MV-4-11 (cell line): ENCODE data around the gene ZNF282.
"Not testable (repeated sequence)": the region's sequence is repeated elsewhere in the genome, so short reads cannot be mapped to it uniquely, and the experiment has no call there.

Experiments used
- DNase-seq: peaks from one replicate; lab custom pipeline; 2025; lab: John Stamatoyannopoulos, UW

The ZNF282 gene

GRCh38 chr7:149257146-149257545 is 61.8 kb downstream of the ZNF282 start:
- no peak for DNase-seq

- no peak for DNase-seq
Measured at GRCh38 chr7:149261316-149261828, 66.0 kb downstream of the ZNF282 start.

DNA sequence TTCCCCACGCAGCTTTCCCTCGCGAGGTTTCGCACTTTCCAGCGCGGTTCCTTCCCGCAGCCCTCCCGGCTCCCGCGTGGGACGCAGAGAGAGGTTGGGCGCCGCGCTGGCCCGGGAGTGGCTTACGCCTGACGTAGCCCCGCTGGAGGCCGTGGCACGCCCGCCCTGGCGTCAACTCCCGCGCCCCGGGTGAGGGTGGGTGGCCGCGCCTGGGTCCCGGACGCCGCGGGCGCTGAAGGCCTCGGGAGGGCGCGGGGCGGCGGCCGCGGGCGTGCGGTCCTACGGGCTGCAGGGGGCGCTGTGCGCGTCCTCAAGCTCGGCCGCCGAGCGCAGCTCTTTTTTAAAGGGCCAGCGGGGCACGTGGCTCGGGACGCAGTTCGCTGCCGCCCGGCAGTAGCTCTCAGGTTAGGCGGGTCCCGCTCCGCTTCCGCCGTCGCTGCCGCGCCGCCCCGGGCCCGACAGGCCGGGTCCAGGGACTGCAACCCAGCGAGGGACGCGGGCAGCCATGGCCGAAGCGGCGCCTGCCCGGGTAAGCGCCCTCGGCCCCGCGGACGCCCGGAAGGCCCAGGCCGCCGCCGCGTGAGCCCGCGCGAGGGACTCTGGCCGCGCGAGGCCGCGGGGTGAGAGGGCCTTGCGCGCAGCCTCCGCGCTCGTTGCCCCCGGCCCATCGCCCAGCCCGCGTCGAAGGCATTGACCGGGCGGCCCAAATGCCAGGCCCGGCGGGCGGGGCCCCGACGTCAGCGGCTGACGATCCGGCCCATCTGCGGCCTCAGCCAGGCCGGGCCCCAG is 66.7 kb downstream of the ZNF282 start, which contains the start of gene ZNF783:
ZNF783 (plus strand) TSS at position 368 of the 789 bp plus-strand sequence; CDS start at position 506, 138 bp downstream.
- peak; percentile 80 for DNase-seq

DNA sequence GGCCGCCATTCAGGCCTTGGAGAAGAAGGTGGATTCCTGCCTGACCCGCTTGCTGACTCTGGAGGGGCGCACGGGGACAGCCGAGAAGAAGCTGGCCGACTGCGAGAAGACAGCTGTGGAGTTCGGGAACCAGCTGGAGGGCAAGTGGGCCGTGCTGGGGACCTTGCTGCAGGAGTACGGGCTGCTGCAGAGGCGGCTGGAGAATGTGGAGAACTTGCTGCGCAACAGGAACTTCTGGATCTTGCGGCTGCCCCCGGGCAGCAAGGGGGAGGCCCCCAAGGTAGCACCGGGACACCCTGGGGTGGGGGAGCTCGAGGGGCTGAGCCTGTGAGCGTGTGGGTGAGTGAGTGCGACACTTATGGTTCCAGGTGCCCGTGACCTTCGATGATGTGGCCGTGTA is 71.1 kb downstream of the ZNF282 start:
- DNase-seq: no peak

- DNase-seq: no peak
Measured at GRCh38 chr7:149267733-149268132, 72.4 kb downstream of the ZNF282 start.

- DNase-seq: not testable (repeated sequence)
Measured at GRCh38 chr7:149274424-149274823, 79.1 kb downstream of the ZNF282 start.
